Prostate gland (tissue), 2 donors: ENCODE data around the gene APPL2. TPM values are rescaled to one million over a fixed set of nuclear protein-coding genes. Genes with fewer than 3 reads are reported as not detected.

Source experiments
- DNase-seq: peaks from one replicate; pipeline ENCODE4 v3.0.0-alpha.2; 2019; ENCODE audit warnings: low spot score
- H3K27ac ChIP-seq, 2 donors: fragments of 200-600 bp; sonication (generic); 2 replicates each; pipeline ENCODE4 v1.5.1; 2017 to 2019
- H3K27me3 ChIP-seq: fragments of 200-600 bp; sonication (generic); replicated peaks from 2 replicates; pipeline ENCODE4 v1.5.1; 2019; ENCODE audit not compliant: insufficient read depth
- H3K36me3 ChIP-seq, 2 donors: fragments of 200-600 bp; sonication (generic); 1 replicate in 1 of 2; 2 replicates in 1 of 2; pipeline versions ENCODE4 v1.5.1 to v1.8.1; 2017 to 2019
- H3K4me1 ChIP-seq: fragments of 200-600 bp; sonication (generic); replicated peaks from 2 replicates; pipeline ENCODE4 v1.5.1; 2019
- H3K4me3 ChIP-seq, 2 donors: fragments of 200-600 bp; sonication (generic); 2 replicates each; pipeline ENCODE4 v1.5.1; 2017 to 2019
- H3K9me3 ChIP-seq: fragments of 200-600 bp; sonication (generic); 2 replicates; pipeline ENCODE4 v1.5.1; 2017
- POLR2A ChIP-seq: fragments of 450-650 bp; IDR thresholded peaks from one replicate; pipeline ENCODE4 v1.6.1; 2016; ENCODE audit warnings: antibody characterized with exemption, mild to moderate bottlenecking
- POLR2AphosphoS5 ChIP-seq: sonication (generic); formaldehyde crosslinking; IDR thresholded peaks from one replicate; pipeline ENCODE4 v1.6.1; 2017; ENCODE audit warnings: antibody characterized with exemption
- WGBS: methylation state at CpG from one replicate; pipeline ENCODE4 v1.1.5; 2018; 5-methylcytosine and 5-hydroxymethylcytosine counted together
- intact Hi-C: fragments of 100-400 bp; cut with DNase I; formaldehyde crosslinking; loops from one replicate; pipeline ENCODE4 v1.14.2; 2022
- total RNA-seq, 2 donors: library from RNA; depleted of rRNA; stranded (reverse); fragments of >200 nt; gene quantifications; one replicate each; pipeline ENCODE4 v1.1.0, GENCODE V29; 2016
- TF ChIP-seq, protein P1 (sequence below), 4 experiments: fragments of 200-600 bp in 2 of 4; fragments of 450-650 bp in 2 of 4; sonication (generic) in 2 of 4; IDR thresholded peaks; 1 replicate in 3 of 4; 2 replicates in 1 of 4; pipeline ENCODE4 v1.5.1; 2016 to 2019; ENCODE audit warnings: antibody characterized with exemption in 4 of 4, mild to moderate bottlenecking in 2 of 4, moderate library complexity in 2 of 4

APPL2 gene
- total RNA-seq, 2 donors from 2014 or later = 72.0 to 110 TPM

DNA sequence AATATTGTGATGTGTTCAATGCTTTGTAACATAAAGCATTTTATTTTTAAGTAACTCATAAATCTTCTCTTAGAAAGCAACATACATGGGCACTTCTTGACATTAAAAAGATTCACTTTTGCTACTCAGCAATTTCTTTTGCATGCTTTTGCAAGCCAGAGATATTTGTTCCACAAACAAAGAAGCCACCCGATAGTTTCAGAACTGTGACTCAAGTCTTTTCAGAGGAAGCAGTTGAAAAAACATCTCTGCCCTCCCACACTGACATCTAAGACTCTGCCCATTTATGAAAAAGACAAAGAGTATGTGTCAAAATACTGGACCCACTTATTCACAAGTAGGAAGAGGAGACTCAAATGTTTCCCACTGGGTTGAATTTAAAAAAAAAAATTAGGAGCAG lies 7.5 kb downstream of the APPL2 start:
- TF ChIP-seq, protein P1, sequence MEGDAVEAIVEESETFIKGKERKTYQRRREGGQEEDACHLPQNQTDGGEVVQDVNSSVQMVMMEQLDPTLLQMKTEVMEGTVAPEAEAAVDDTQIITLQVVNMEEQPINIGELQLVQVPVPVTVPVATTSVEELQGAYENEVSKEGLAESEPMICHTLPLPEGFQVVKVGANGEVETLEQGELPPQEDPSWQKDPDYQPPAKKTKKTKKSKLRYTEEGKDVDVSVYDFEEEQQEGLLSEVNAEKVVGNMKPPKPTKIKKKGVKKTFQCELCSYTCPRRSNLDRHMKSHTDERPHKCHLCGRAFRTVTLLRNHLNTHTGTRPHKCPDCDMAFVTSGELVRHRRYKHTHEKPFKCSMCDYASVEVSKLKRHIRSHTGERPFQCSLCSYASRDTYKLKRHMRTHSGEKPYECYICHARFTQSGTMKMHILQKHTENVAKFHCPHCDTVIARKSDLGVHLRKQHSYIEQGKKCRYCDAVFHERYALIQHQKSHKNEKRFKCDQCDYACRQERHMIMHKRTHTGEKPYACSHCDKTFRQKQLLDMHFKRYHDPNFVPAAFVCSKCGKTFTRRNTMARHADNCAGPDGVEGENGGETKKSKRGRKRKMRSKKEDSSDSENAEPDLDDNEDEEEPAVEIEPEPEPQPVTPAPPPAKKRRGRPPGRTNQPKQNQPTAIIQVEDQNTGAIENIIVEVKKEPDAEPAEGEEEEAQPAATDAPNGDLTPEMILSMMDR (IDR thresholded peaks at IDR 0.05) = no peak
- TF ChIP-seq POLR2A = no peak
- TF ChIP-seq POLR2AphosphoS5 = no peak
- H3K9me3 ChIP-seq = no peaks in the 10 kb centered on the region
- WGBS = 30% methylated on average over 1 of the region's 1 CpG
- no peaks in the 10 kb centered on the region for H3K27me3 ChIP-seq
- intact Hi-C loops = no loop called here
- no peaks in the 10 kb centered on the region for H3K36me3 ChIP-seq
- H3K27ac ChIP-seq = peak overlapping the region; percentile 53 to 60
- H3K4me1 ChIP-seq = peaks cover 6% of the 10 kb centered on the region
- DNase-seq = no peak
- H3K4me3 ChIP-seq = no peak overlapping the region

DNA sequence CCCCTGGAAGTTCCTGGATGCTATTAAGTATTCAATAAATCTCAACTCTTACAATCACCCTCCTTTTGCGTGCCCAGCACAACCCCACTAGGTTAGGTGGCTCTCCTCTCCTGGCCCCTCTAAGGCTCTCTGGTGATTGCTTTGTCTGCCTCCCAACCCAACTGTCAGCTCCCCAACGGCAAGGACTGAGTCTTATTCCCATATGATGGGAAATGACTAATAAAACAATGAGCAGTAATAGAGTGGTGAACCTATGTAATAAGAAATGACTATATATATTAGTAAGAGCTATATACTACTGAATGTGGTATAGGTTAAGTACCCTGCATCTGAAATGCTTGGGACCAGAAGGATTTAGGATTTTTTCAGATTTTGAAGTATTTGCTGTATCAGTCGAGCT lies 8.1 kb downstream of the APPL2 start:
- Histone ChIP-seq H3K27ac (peak overlapping the region in 1 of 2 donors; percentile 60), H3K9me3 (no peaks in the 10 kb centered on the region), H3K27me3 (no peaks in the 10 kb centered on the region), H3K36me3 (no peaks in the 10 kb centered on the region), H3K4me3 (no peak overlapping the region), H3K4me1 (peaks cover 7% of the 10 kb centered on the region)
- DNase-seq = no peak
- WGBS = 93% methylated on average over 3 of the region's 3 CpGs
- TF ChIP-seq POLR2A = no peak
- TF ChIP-seq, protein P1 (IDR thresholded peaks at IDR 0.05) = no peak
- TF ChIP-seq POLR2AphosphoS5 = no peak
- intact Hi-C loops = no loop called here

DNA sequence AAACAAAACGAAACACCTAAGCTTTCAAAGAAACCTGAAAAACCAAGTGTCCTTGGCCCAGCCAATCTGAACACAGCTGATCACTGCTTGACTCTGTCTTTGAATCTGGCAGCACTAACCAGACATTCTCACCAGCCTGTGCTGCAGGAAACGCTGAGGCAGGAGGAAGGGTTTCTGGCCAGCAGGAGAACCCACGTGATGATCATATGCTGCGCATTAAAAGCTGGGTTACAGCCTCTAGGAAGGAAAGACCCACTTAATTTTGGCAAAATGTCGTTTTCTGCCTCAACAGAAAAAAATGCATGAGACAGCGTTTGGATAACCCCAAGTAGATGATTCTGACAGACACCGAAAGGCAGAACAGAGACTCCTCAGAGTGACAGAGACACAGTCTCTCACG lies 9.8 kb downstream of the APPL2 start:
- peaks cover 21% of the 10 kb centered on the region for H3K4me1 ChIP-seq
- intact Hi-C loops = no loop called here
- DNase-seq = peak; percentile 74
- TF ChIP-seq, protein P1 (IDR thresholded peaks at IDR 0.05) = peak in 1 of 4 experiments; percentile 11
- TF ChIP-seq POLR2AphosphoS5 = peak; percentile 92
- peak; percentile 20 for TF ChIP-seq POLR2A
- H3K36me3 ChIP-seq = no peaks in the 10 kb centered on the region
- peak overlapping the region; percentile 60 to 67 for H3K27ac ChIP-seq
- no peaks in the 10 kb centered on the region for H3K27me3 ChIP-seq
- H3K9me3 ChIP-seq = no peaks in the 10 kb centered on the region
- H3K4me3 ChIP-seq = no peak overlapping the region
- 39% methylated on average over 8 of the region's 8 CpGs for WGBS

DNA sequence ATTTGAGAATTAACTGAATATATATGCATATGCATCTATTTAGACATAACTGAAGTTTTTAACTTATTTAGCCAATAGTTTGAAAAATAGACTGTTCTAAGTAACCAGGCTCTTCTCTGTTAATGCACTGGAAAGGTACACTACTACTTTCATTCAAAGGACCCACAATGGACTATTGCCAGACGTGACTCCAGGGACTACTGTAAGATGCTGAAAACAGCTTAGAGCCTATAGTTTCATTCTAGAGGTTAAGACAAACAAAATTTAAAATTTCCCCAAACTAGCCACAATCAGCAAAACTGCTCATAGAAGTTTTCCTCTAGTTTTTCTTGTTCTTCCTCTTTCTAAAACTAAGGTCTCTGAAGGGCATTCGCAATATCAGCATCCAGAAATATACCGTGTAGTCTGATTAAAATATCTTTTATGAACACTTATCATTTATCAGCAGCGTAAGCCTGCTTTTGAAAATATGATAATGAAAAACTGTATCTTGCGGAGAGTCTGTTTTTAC lies 10.4 kb downstream of the APPL2 start:
- no peaks in the 10 kb centered on the region for H3K36me3 ChIP-seq
- no peak for DNase-seq
- peaks cover 27% of the 10 kb centered on the region for H3K4me1 ChIP-seq
- H3K27ac ChIP-seq = peak overlapping the region in 1 of 2 donors; percentile 67
- intact Hi-C loops = no loop called here
- no peaks in the 10 kb centered on the region for H3K9me3 ChIP-seq
- H3K4me3 ChIP-seq = no peak overlapping the region
- TF ChIP-seq, protein P1 (IDR thresholded peaks at IDR 0.05) = no peak
- TF ChIP-seq POLR2AphosphoS5 (no peak), POLR2A (no peak)
- H3K27me3 ChIP-seq = no peaks in the 10 kb centered on the region
- 75% methylated on average over 5 of the region's 5 CpGs for WGBS

DNA sequence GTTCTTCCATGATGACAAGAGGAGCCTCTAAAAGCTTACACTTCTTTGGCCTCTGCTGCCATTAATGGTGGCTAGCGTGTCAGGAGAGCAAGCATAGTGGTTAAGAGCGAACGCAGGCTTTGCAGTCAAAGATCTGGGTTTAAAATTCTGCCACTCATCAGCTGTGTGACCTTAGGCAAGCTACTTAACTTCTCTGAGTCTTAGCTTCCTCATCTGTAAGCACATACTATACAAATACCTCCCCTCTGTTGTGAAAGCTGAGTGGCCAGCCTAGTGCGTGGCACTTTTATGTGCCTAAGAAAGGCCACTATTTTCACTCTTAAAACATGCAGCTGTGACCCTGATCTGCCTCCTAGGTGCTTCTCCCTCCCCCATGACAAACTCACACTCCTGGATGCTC lies 11.6 kb downstream of the APPL2 start:
- Histone ChIP-seq H3K4me3 (no peak overlapping the region), H3K27me3 (no peaks in the 10 kb centered on the region), H3K36me3 (no peaks in the 10 kb centered on the region), H3K9me3 (no peaks in the 10 kb centered on the region), H3K4me1 (peaks cover 35% of the 10 kb centered on the region), H3K27ac (peak overlapping the region in 1 of 2 donors; percentile 32)
- TF ChIP-seq, protein P1 (IDR thresholded peaks at IDR 0.05) = no peak
- TF ChIP-seq POLR2AphosphoS5 (no peak), POLR2A (no peak)
- WGBS = 94% methylated on average over 4 of the region's 4 CpGs
- no peak for DNase-seq
- intact Hi-C loops = no loop called here
